Stimulated activated CD8-positive, alpha-beta memory T cell treated with anti-CD3 and anti-CD28 coated beads, Interleukin-15, amount 100 ng/mL, for 48 hours (primary cell): Measurements from ENCODE around the gene IGFBP5.

Source experiments
- DNase-seq, 2 donors: peaks; one replicate each; pipeline ENCODE4 v3.0.0-alpha.2; 2020; ENCODE audit warnings: low read depth in 2 of 2

The IGFBP5 gene

GRCh38 chr2:216714376-216714775 lies 19.0 kb upstream of the IGFBP5 start:
- DNase-seq: no peak

- DNase-seq: no peak
Measured at GRCh38 chr2:216713691-216714336, 18.5 kb upstream of the IGFBP5 start.

GRCh38 chr2:216711348-216711747 lies 16.0 kb upstream of the IGFBP5 start:
- no peak for DNase-seq

DNA sequence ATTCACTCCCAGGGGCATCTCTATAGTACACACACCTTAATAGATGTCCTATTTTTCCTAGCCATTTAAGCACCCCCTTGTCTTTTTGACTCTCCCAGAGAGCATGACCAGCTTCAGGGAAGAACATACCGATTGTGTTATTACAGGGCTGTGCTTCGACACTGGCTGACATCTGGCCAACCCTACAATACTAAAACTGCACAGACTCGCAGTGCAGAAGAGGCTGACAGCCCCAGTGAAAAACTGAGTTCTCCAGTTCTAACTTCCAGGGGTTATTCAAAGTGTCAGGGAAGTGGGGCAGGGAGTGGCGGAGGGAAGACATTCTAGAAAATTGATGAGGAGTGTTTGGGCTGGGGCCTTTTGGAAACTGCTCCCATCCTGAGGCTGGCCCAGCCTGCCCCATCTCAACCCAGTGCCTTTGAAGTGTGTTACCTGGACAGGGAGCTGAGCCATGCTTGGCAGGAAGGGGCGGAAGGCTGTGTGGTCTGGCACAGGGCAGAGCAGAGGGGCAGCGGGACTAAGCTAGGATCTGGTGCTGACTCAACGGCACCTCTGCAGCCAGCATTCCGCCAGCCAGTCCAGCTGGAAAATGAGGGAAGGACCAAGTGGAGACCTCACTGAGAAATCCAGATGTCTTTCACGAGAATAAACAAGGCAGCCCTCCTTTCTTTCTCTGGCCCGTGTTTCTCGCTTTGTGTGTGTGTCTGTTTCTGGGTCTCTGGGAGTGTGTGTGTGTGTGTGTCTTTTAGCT lies 15.4 kb upstream of the IGFBP5 start:
- no peak for DNase-seq

GRCh38 chr2:216702756-216703155 lies 7.4 kb upstream of the IGFBP5 start:
- DNase-seq: no peak

GRCh38 chr2:216701544-216701943 lies 6.2 kb upstream of the IGFBP5 start:
- no peak for DNase-seq

GRCh38 chr2:216700781-216701180 lies 5.4 kb upstream of the IGFBP5 start:
- DNase-seq: no peak

- DNase-seq: no peak
Measured at GRCh38 chr2:216700088-216700567, 4.8 kb upstream of the IGFBP5 start.

GRCh38 chr2:216698895-216699294 lies 3.5 kb upstream of the IGFBP5 start:
- no peak for DNase-seq

GRCh38 chr2:216698293-216698692 lies 2.9 kb upstream of the IGFBP5 start:
- DNase-seq: no peak

GRCh38 chr2:216696751-216697560 lies 1.6 kb upstream of the IGFBP5 start:
- no peak for DNase-seq

- no peak for DNase-seq
Measured at GRCh38 chr2:216696321-216696720, 972 bp upstream of the IGFBP5 start.

- no peak for DNase-seq
Measured at GRCh38 chr2:216694826-216695217, 527 bp downstream of the IGFBP5 start.

- DNase-seq: peak in 1 of 2 donors; percentile 21
Measured at GRCh38 chr2:216694082-216694825, 1.1 kb downstream of the IGFBP5 start.

DNA sequence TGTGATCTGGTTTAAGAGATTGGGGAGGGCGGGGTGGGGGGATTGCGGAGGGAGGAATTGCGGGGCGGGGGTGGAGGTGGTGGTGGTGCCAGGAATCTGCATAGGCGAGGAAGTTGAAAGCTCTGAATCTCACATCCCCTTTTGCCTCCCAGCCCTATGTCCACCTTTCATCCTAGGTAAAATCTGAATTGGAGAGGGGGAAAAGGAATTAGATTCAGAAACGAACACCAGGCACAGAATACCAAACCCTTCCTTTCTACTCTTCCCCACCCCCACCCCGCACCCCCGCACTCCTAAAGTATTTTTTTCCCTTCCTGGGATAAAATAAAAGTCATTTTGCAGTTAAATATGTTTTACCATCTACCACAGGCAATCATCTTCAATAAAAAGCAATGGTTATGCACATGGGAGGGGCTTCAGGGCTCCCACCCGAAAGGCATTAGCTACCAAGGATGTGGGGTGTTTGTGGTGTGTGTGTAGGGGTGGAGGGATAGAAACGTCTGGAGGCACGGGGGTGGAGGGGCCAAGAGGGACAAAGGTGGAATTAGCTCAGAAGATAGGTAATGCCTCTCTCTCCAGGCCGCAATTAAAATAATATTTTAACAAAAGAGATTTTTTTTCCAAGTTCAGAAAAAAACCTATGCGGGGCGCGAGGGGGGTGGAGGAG lies 1.8 kb downstream of the IGFBP5 start:
- DNase-seq: no peak

- DNase-seq: peak; percentile 63 to 72
Measured at GRCh38 chr2:216692636-216693413, 2.5 kb downstream of the IGFBP5 start.

DNA sequence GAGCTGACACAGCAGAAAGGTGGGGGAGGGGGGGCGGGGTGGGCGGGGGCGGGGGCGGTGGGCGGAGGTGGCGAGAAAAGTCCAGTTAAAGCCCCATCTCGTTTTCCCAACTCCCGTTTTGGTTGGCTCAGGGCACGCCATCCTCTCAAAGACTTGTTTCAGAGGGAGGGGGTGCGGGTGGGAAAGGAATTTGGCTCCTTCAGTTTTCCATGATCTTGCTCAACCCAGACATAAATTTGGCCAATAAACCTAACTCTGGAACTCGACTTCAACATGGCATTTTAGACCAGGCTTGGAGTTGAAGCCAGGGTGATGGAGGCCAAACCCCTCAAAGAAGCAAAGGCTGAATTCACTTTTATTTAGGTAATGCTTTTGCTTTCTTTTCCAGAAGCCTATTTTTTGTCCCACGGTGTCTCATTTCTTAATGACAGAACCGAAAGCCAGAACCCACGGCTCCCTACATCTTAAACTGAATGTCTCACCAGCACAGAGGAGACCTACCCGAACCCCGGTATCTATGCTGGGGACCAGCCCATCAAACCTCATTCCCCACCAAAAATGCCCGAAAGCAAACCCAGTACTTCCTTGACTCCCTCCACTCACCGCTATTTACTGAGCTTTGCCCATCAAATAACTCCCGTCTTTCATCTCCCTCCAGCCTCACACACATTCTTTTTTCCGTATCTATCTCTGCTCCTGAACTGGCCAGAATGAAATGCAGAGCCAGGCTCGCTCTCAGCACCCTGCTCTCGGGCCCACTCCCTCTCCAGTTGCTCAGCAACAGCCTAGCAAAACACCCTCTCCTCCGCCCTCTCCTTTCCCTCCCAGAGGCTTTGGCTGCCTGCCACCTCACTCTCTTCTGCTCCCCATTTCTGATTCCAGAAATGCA lies 4.3 kb downstream of the IGFBP5 start:
- DNase-seq: no peak

DNA sequence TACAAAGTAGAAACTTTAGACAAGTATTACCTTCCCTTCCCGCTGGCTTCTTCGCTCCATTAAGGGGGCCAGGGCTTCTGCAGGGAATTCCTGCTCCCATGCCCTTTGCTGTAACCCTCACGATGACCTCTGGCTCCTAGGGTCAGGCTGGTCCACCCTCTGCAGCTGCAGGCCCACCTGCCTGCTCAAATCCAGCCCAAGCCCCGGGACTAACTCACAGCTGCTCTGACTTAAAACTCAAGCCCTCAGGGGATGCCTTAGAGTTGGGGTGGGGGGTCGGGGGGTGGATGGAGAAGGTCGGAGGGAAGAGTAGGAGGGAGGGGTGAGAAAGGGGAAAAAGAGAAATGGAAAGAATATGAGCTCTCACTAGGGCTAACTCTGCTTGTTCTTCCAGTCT lies 4.9 kb downstream of the IGFBP5 start:
- no peak for DNase-seq

- no peak for DNase-seq
Measured at GRCh38 chr2:216689397-216689796, 6.0 kb downstream of the IGFBP5 start.
